ENCODE results near the gene TBL1Y. TPM values are rescaled to one million over a fixed set of nuclear protein-coding genes. Genes with fewer than 3 reads are reported as not detected.

The TBL1Y gene
- total and polyA plus RNA-seq, 2 of the 4 experiments (the other 2 are of a cell fraction), result not detected

DNA sequence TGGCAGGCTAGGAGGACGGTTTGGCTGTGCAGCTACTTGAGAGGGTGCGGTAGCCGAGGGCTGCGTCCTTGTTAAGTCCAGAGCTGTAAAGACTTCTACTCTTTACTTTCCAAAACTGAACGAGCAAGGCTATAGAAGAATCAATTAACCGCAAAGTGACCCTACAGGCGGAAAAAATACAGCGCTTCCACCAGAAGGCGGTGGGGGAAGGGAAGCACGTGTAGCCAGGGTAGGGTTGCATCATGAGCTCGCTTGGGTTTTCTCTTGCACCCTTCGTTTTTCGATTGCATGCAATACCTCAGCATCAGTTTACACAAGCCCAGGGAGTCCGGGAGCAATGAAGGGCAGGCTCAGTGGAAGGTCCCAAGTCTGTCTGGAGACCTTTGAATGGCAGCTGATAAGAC lies 1.4 kb upstream of the TBL1Y start:
- H3K4me3 ChIP-seq (ENCODE audit: insufficient read depth, low read depth, low read length), result no peak overlapping the region
- no peaks in the 10 kb centered on the region for H3K9me3 ChIP-seq (ENCODE audit: control insufficient read depth, insufficient read depth, low read length)
- H4K5ac ChIP-seq (ENCODE audit: low read depth, low read length), result no peak overlapping the region
- no peak overlapping the region for H3K9ac ChIP-seq (ENCODE audit: low read depth, low read length)
- no peak overlapping the region for H3K14ac ChIP-seq (replicated peaks; ENCODE audit: low read depth, low read length)
- ATAC-seq (ENCODE audit: low read depth) (no peak), DNase-seq (no peak)
- H2BK15ac ChIP-seq (ENCODE audit: low read depth, low read length), result no peak overlapping the region
- H3K27me3 ChIP-seq (ENCODE audit: control insufficient read depth, insufficient read depth, low read length), result no peaks in the 10 kb centered on the region
- H2AK9ac ChIP-seq (replicated peaks; ENCODE audit: low read depth, low read length, poor library complexity), result no peak overlapping the region
- intact Hi-C loops (cut with micrococcal nuclease) (no loop called here), dilution Hi-C loops (cut with HindIII; ENCODE audit: low sequenced_read_pairs, unreplicated experiment) (no loop called here), in situ Hi-C loops (cut with MboI; ENCODE audit: low sequenced_read_pairs) (no loop called here)
- no peaks in the 10 kb centered on the region for H3K36me3 ChIP-seq (ENCODE audit: control insufficient read depth, insufficient read depth, low read length)
- no peak overlapping the region for H2AK5ac ChIP-seq (ENCODE audit: low read depth, low read length)
- H2AFZ ChIP-seq (replicated peaks; ENCODE audit: low read length, poor library complexity), result no peak overlapping the region
- no peaks in the 10 kb centered on the region for H4K20me1 ChIP-seq (ENCODE audit: insufficient read depth, low read length)
- no peak overlapping the region for H2BK5ac ChIP-seq (ENCODE audit: low read depth, low read length, poor library complexity, severe bottlenecking)
- CTCF ChIA-PET, result no interaction called here
- no peak overlapping the region for H4K8ac ChIP-seq (ENCODE audit: low read depth in 2 of 2, low read length in 2 of 2)
- H3K56ac ChIP-seq (ENCODE audit: extremely low read depth, insufficient read depth, low read length), result no peak overlapping the region
- H3K23ac ChIP-seq (ENCODE audit: low read depth, low read length), result no peak overlapping the region
- no peak overlapping the region for H4K91ac ChIP-seq (ENCODE audit: insufficient read depth, low read depth, low read length)
- no peaks in the 10 kb centered on the region for H3K9me1 ChIP-seq (ENCODE audit: insufficient read depth, low read length)
- no peak overlapping the region for H3K18ac ChIP-seq (ENCODE audit: low read depth, low read length)
- no peaks in the 10 kb centered on the region for H3K4me1 ChIP-seq (ENCODE audit: control insufficient read depth, insufficient read depth, low read length)
- no peak overlapping the region for H3K4ac ChIP-seq (ENCODE audit: low read depth, low read length)
- WGBS, 2 experiments (ENCODE audit: extremely low coverage in 2 of 2, insufficient read length in 1 of 2), result no CpG with 5 or more reads among the region's 14 CpGs
- no peak for TF ChIP-seq RCOR1 (IDR thresholded peaks at IDR 0.05; ENCODE audit: insufficient replicate concordance, low read length)
- no peak for TF ChIP-seq CHD1 (IDR thresholded peaks at IDR 0.05; ENCODE audit: low read depth, low read length)
- no peak for TF ChIP-seq CEBPB (IDR thresholded peaks at IDR 0.05; ENCODE audit: low read depth, low read length)
- TF ChIP-seq, protein P1, sequence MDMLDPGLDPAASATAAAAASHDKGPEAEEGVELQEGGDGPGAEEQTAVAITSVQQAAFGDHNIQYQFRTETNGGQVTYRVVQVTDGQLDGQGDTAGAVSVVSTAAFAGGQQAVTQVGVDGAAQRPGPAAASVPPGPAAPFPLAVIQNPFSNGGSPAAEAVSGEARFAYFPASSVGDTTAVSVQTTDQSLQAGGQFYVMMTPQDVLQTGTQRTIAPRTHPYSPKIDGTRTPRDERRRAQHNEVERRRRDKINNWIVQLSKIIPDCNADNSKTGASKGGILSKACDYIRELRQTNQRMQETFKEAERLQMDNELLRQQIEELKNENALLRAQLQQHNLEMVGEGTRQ (IDR thresholded peaks at IDR 0.05; ENCODE audit: low read depth, low read length), result no peak
- no peak overlapping the region for H3K4me2 ChIP-seq (ENCODE audit: low read depth, low read length)
- no TSS peak for BruUV-seq (replicated peaks)
- POLR2A ChIA-PET (ENCODE audit: unreplicated experiment), result no interaction called here
- H3K79me1 ChIP-seq (ENCODE audit: low read depth in 1 of 2, low read length in 2 of 2), result no peaks in the 10 kb centered on the region
- no peak overlapping the region for H2BK20ac ChIP-seq (ENCODE audit: low read depth, low read length)
- H3K27ac ChIP-seq (ENCODE audit: insufficient read depth, low read length), result no peak overlapping the region
- H2BK120ac ChIP-seq (ENCODE audit: low read depth, low read length), result no peak overlapping the region

All from IMR-90 (cell line).